Heart left ventricle (tissue), 13 donors: ENCODE data around the gene CCNT2.

ENCODE experiments used
- POLR2A ChIP-seq, 2 donors: fragments of 450-650 bp; IDR thresholded peaks; one replicate each; pipeline ENCODE4 v1.6.1; 2017; ENCODE audit warnings: antibody characterized with exemption in 2 of 2, mild to moderate bottlenecking in 2 of 2, moderate library complexity in 2 of 2
- TF ChIP-seq, protein P1 (sequence below), 12 donors: fragments of 200-600 bp; sonication (generic) in 4 of 12; IDR thresholded peaks; one replicate each; pipeline versions ENCODE4 v1.5.0 to v1.8.0; 2018 to 2022; ENCODE audit warnings: antibody characterized with exemption in 12 of 12, mild to moderate bottlenecking in 5 of 12
- donor health status: ischemic (EF 13 %, LVEDD 7.1; RV severe dilation, severe dysfunction).
- donor health status: DM: no; HTN: yes; CAD: no.
- donor health status: DM: no; HTN: no; CAD: no.
- donor health status: ischemic (EF 25% LVEDD 6.9; RV normal size, moderate dysfunction).
- donor health status: ischemic (EF 25% LVEDD 5.7; RV mildly dilated, moderate dysfunction).
- donor health status: ischemic (EF 35%, LVEDD 5.7; RV mildly dilated, moderate dysfunction).
- donor health status: nonischemic (EF 11% LVEDD 7.7; RV severe dilation, severe dysfunction).
- donor health status: DM: yes; HTN: yes; CAD: no.
- donor health status: PGD.
- donor health status: ischemic (EF 29% LVEDD 5.4; RV normal size, mild dysfunction).
- donor health status: nonischemic (EF 23%, LVEDD 6.1; RV moderate dilation, normal function).

DNA sequence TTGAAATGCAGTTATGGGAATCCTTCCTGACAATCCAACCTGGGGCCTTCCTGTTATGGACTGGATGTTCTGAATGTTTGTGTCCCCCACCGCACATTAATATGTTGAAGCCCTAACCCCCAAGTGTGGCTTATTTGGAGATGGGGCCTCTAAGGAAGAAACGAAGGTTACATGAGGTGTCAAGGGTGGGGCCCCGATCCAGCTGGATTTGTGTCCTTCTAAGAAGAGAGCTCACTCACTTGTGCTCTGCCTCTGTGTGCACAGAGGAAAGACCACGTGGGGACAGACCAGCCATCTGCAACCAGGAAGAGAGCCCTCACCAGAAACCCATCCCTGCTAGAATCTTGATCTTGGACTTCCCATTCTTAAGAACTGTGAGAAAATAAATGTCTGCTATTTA is 84.2 kb downstream of the CCNT2 start:
- TF ChIP-seq, protein P1, sequence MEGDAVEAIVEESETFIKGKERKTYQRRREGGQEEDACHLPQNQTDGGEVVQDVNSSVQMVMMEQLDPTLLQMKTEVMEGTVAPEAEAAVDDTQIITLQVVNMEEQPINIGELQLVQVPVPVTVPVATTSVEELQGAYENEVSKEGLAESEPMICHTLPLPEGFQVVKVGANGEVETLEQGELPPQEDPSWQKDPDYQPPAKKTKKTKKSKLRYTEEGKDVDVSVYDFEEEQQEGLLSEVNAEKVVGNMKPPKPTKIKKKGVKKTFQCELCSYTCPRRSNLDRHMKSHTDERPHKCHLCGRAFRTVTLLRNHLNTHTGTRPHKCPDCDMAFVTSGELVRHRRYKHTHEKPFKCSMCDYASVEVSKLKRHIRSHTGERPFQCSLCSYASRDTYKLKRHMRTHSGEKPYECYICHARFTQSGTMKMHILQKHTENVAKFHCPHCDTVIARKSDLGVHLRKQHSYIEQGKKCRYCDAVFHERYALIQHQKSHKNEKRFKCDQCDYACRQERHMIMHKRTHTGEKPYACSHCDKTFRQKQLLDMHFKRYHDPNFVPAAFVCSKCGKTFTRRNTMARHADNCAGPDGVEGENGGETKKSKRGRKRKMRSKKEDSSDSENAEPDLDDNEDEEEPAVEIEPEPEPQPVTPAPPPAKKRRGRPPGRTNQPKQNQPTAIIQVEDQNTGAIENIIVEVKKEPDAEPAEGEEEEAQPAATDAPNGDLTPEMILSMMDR (IDR thresholded peaks at IDR 0.05) = no peak
- TF ChIP-seq POLR2A (IDR thresholded peaks at IDR 0.05) = no peak
